ENCODE results near the gene NDE1. TPM values are rescaled to one million over a fixed set of nuclear protein-coding genes. Genes with fewer than 3 reads are reported as not detected.

Gene NDE1
- total RNA-seq, 2 experiments from 2014 or later = 88.9 to 141 TPM

DNA sequence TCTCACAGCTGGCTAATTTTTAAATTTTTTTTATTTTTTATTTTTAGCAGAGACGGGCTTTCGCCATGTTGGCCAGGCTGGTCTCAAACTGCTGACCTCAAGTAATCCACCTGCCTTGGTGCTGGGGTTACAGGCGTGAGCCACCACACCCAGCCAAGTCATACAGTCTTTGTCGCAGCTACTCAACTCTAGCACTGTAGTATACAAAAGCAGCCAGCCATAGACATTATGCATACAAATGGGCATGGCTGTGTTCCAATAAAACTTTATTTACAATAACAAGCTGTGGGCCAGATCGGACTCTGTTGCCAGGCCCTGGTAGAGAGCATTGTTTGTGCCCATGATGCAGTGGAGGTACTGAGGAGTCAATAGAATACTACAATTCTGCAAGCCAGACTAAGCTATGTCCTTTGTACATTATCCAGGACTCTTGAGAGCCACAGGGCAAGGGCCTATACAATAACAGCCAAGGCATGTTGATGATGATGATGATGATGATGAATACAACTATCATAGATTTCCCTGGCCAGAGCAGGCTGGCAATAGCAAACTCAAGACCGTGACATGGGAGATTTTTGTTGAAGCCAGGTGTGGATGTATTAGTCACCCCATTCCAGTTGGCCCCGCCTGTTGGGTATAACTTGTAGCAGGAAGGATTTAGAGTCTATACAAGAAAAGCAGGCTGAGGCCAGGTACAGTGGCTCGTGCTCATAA lies 104.9 kb downstream of the NDE1 start:
- H2AFZ ChIP-seq (ENCODE audit: low read length) = no peak overlapping the region
- no peaks in the 10 kb centered on the region for H3K9me3 ChIP-seq (ENCODE audit: low read length)
- TF ChIP-seq EZH2phosphoT487 (IDR thresholded peaks at IDR 0.05; ENCODE audit: borderline replicate concordance, low read depth, low read length) = no peak
- no peaks in the 10 kb centered on the region for H3K79me2 ChIP-seq (ENCODE audit: insufficient read depth, low read depth, low read length)
- H3K4me2 ChIP-seq (ENCODE audit: low read length) = no peak overlapping the region
- intact Hi-C loops (cut with micrococcal nuclease; ENCODE audit: unreplicated experiment) = no loop called here
- POLR2A ChIA-PET = interaction anchor here (0.9 kb wide), 1 partner anchor 16 kb away, joined by 4 read pairs; no protein-coding TSS in a partner anchor
- H3K27ac ChIP-seq (ENCODE audit: low read depth, low read length, poor library complexity, severe bottlenecking) = no peak overlapping the region
- H4K20me1 ChIP-seq (ENCODE audit: insufficient read depth, low read length) = no peaks in the 10 kb centered on the region
- H3K36me3 ChIP-seq (ENCODE audit: insufficient read depth, low read length) = peaks cover 25% of the 10 kb centered on the region
- no peak for DNase-seq (ENCODE audit: low spot score)
- no peak overlapping the region for H3K4me3 ChIP-seq (ENCODE audit: low read depth, low read length, poor library complexity, severe bottlenecking)
- H3K4me1 ChIP-seq (ENCODE audit: insufficient read depth, low read length, poor library complexity, severe bottlenecking) = peaks cover 5% of the 10 kb centered on the region
- BruUV-seq (replicated peaks) = no TSS peak
- CTCF ChIA-PET (ENCODE audit: unreplicated experiment) = interaction anchor here (0.5 kb wide), 1 partner anchor 216 kb away, joined by 3 read pairs; no protein-coding TSS in a partner anchor
- H3K9me2 ChIP-seq (ENCODE audit: insufficient read depth, low read length) = no peaks in the 10 kb centered on the region

DNA sequence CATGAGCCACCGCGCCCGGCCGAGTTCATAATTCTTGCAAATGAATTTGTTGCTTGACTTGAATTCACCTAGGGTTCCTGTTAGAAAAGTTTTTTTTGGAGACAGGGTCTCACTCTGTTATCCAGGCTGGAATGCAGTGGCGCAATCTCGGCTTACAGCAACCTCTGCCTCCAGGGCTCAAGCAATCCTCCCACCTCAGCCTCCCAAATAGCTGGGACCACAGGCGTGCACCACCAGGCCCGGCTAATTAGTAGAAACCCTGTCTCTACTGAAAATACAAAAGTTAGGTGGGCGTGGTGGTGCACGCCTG lies 107.0 kb downstream of the NDE1 start:
- intact Hi-C loops (cut with micrococcal nuclease; ENCODE audit: unreplicated experiment) = no loop called here
- Histone ChIP-seq H4K20me1 (ENCODE audit: insufficient read depth, low read length) (no peaks in the 10 kb centered on the region), H3K4me1 (ENCODE audit: insufficient read depth, low read length, poor library complexity, severe bottlenecking) (peaks cover 5% of the 10 kb centered on the region), H3K9me2 (ENCODE audit: insufficient read depth, low read length) (no peaks in the 10 kb centered on the region), H3K36me3 (ENCODE audit: insufficient read depth, low read length) (peaks cover 31% of the 10 kb centered on the region), H3K4me2 (ENCODE audit: low read length) (no peak overlapping the region), H3K79me2 (ENCODE audit: insufficient read depth, low read depth, low read length) (no peaks in the 10 kb centered on the region), H2AFZ (ENCODE audit: low read length) (no peak overlapping the region), H3K27ac (ENCODE audit: low read depth, low read length, poor library complexity, severe bottlenecking) (no peak overlapping the region), H3K9me3 (ENCODE audit: low read length) (no peaks in the 10 kb centered on the region), H3K4me3 (ENCODE audit: low read depth, low read length, poor library complexity, severe bottlenecking) (no peak overlapping the region)
- TF ChIP-seq, protein P1, sequence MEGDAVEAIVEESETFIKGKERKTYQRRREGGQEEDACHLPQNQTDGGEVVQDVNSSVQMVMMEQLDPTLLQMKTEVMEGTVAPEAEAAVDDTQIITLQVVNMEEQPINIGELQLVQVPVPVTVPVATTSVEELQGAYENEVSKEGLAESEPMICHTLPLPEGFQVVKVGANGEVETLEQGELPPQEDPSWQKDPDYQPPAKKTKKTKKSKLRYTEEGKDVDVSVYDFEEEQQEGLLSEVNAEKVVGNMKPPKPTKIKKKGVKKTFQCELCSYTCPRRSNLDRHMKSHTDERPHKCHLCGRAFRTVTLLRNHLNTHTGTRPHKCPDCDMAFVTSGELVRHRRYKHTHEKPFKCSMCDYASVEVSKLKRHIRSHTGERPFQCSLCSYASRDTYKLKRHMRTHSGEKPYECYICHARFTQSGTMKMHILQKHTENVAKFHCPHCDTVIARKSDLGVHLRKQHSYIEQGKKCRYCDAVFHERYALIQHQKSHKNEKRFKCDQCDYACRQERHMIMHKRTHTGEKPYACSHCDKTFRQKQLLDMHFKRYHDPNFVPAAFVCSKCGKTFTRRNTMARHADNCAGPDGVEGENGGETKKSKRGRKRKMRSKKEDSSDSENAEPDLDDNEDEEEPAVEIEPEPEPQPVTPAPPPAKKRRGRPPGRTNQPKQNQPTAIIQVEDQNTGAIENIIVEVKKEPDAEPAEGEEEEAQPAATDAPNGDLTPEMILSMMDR (conservative IDR thresholded peaks at IDR 0.05; ENCODE audit: low read length) = no peak
- TF ChIP-seq EZH2phosphoT487 (IDR thresholded peaks at IDR 0.05; ENCODE audit: borderline replicate concordance, low read depth, low read length) = no peak
- ChIA-PET CTCF (ENCODE audit: unreplicated experiment) (no interaction called here), POLR2A (interaction anchor here (0.6 to 0.7 kb wide), 2 partner anchors 74 to 298 kb away, joined by 3 read pairs; no protein-coding TSS in a partner anchor)
- BruUV-seq (replicated peaks) = no TSS peak
- no peak for DNase-seq (ENCODE audit: low spot score)

DNA sequence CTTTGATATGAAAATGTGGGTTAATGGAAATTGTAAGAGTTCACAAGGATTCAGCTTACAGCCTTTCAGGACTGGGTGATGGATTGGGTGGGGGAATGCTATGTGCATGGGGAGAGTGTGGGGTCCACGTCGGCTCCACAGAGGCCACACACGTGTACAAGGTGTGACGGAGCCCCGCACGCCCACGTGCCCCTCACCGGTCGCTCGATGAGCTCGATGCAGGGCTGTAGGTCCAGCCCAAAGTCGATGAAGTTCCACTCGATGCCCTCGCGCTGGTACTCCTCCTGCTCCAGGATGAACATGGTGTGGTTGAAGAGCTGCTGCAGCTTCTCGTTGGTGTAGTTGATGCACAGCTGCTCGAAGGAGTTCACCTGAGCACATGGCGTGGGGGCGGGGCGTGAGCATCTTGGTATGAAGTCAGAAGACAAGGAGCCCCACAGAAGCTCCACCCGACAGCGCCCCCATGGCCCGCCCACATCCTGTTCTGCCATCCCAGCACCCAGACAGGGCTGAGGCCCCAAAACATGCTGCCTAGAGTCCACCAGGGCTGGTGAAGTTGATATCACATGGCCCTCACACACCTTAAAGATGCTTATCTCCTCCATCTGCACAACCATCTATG lies 107.7 kb downstream of the NDE1 start:
- CTCF ChIA-PET (ENCODE audit: unreplicated experiment) = interaction anchor here (0.6 kb wide), 1 partner anchor 70 kb away, joined by 3 read pairs; no protein-coding TSS in a partner anchor
- Histone ChIP-seq H2AFZ (ENCODE audit: low read length) (0 out of 2 replicates have a peak overlapping the region, but pooled peaks have one; percentile 4), H3K27ac (ENCODE audit: low read depth, low read length, poor library complexity, severe bottlenecking) (no peak overlapping the region), H3K36me3 (ENCODE audit: insufficient read depth, low read length) (peaks cover 31% of the 10 kb centered on the region), H4K20me1 (ENCODE audit: insufficient read depth, low read length) (no peaks in the 10 kb centered on the region), H3K79me2 (ENCODE audit: insufficient read depth, low read depth, low read length) (no peaks in the 10 kb centered on the region), H3K9me3 (ENCODE audit: low read length) (no peaks in the 10 kb centered on the region), H3K4me2 (ENCODE audit: low read length) (no peak overlapping the region), H3K4me1 (ENCODE audit: insufficient read depth, low read length, poor library complexity, severe bottlenecking) (peaks cover 5% of the 10 kb centered on the region), H3K4me3 (ENCODE audit: low read depth, low read length, poor library complexity, severe bottlenecking) (no peak overlapping the region), H3K9me2 (ENCODE audit: insufficient read depth, low read length) (no peaks in the 10 kb centered on the region)
- no peak for TF ChIP-seq EZH2phosphoT487 (IDR thresholded peaks at IDR 0.05; ENCODE audit: borderline replicate concordance, low read depth, low read length)
- TF ChIP-seq, protein P1 (conservative IDR thresholded peaks at IDR 0.05; ENCODE audit: low read length) = no peak
- DNase-seq (ENCODE audit: low spot score) = peak; percentile 14
- intact Hi-C loops (cut with micrococcal nuclease; ENCODE audit: unreplicated experiment) = no loop called here
- POLR2A ChIA-PET = interaction anchor here (0.6 kb wide), 1 partner anchor 299 kb away, joined by 3 read pairs; no protein-coding TSS in a partner anchor
- BruUV-seq (replicated peaks) = no TSS peak

Measured in OCI-LY7 (cell line).